A673 (cell line): ENCODE results near the gene NOMO2. TPM values are rescaled to one million over a fixed set of nuclear protein-coding genes. Genes with fewer than 3 reads are reported as not detected.
"Not testable (repeated sequence)": the region's sequence is repeated elsewhere in the genome, so short reads cannot be mapped to it uniquely, and the experiment has no call there.

Source experiments
- BruUV-seq: library from RNA; stranded (reverse); fragments of 400-500 nt; replicated peaks from 2 replicates; lab custom pipeline; 2021; lab: Mats Ljungman, UMichigan
- CTCF ChIA-PET: fragments of 300-600 bp; sonication (Branson Sonifier 250); formaldehyde crosslinking; loops from one replicate; lab custom pipeline; 2022; ENCODE audit warnings: antibody characterized with exemption; lab: Charles Lee
- POLR2A ChIA-PET: fragments of 300-600 bp; sonication (Branson Sonifier 250); formaldehyde crosslinking; loops from one replicate; lab custom pipeline; 2022; ENCODE audit warnings: antibody characterized with exemption; ENCODE audit not compliant: low non-redundant PET; lab: Charles Lee
- DNase-seq: peaks from one replicate; pipeline ENCODE4 v3.0.0-alpha.2; 2015; ENCODE audit warnings: low spot score
- H3K27ac ChIP-seq: fragments of 200-600 bp; sonication (generic); 2 replicates; pipeline ENCODE4 v1.5.1; 2016; ENCODE audit warnings: mixed run types, low read depth, mild to moderate bottlenecking, mixed read lengths, antibody characterized with exemption, low read length; ENCODE audit not compliant: poor library complexity, severe bottlenecking
- H3K27me3 ChIP-seq: fragments of 200-600 bp; sonication (generic); replicated peaks from 2 replicates; pipeline ENCODE4 v1.6.1; 2017; ENCODE audit warnings: mixed run types, low read depth, mild to moderate bottlenecking, mixed read lengths, antibody characterized with exemption, low read length; ENCODE audit not compliant: insufficient read depth, poor library complexity
- H3K36me3 ChIP-seq: fragments of 200-600 bp; sonication (generic); 2 replicates; pipeline ENCODE4 v1.6.1; 2016; ENCODE audit warnings: mixed run types, mild to moderate bottlenecking, mixed read lengths, antibody characterized with exemption, low read length; ENCODE audit not compliant: insufficient read depth, poor library complexity, severe bottlenecking
- H3K4me1 ChIP-seq: fragments of 200-600 bp; sonication (generic); 2 replicates; pipeline ENCODE4 v1.6.1; 2017; ENCODE audit warnings: mixed run types, mild to moderate bottlenecking, mixed read lengths, antibody characterized with exemption, low read length; ENCODE audit not compliant: insufficient read depth, poor library complexity, severe bottlenecking
- H3K4me3 ChIP-seq: fragments of 200-600 bp; sonication (generic); 2 replicates; pipeline ENCODE4 v1.5.1; 2016; ENCODE audit warnings: low read depth, mixed run types, mild to moderate bottlenecking, mixed read lengths, low read length; ENCODE audit not compliant: poor library complexity, severe bottlenecking
- H3K9me3 ChIP-seq: fragments of 200-600 bp; sonication (generic); 2 replicates; pipeline ENCODE4 v1.6.1; 2016; ENCODE audit warnings: mixed run types, low read depth, mild to moderate bottlenecking, mixed read lengths, antibody characterized with exemption, low read length; ENCODE audit not compliant: poor library complexity, severe bottlenecking
- intact Hi-C: fragments of 100-400 bp; cut with micrococcal nuclease; formaldehyde crosslinking; loops from one replicate; pipeline ENCODE4 v1.10.0; 2022; ENCODE audit not compliant: unreplicated experiment
- total RNA-seq: library from RNA; stranded (reverse); gene quantifications from 2 replicates; pipeline ENCODE4 v1.2.3, GENCODE V29; 2021

Gene NOMO2
- total RNA-seq, 1 experiment from 2014 or later = 115 TPM

DNA sequence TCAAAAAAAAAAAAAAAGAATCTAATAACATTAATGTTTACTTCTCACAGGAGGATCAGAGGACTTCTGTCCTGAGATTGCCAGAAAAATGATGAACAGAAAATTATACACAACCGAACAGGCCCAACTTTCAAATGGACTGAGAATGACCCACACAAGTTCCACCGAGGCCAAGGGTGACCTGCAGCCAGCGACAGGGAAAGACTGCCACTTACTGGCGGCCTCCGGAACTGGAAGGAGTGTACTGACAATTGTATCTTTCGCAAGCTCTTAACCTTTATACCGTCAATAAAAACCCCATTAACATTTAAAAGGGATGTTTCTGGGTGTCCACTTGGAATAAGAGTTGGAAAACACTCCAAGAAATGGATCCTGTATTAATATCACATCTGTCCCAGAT lies 146.1 kb downstream of the NOMO2 start:
- H3K4me1 ChIP-seq, H3K9me3 ChIP-seq, H3K27ac ChIP-seq, H3K36me3 ChIP-seq, H3K4me3 ChIP-seq, DNase-seq, CTCF ChIA-PET, intact Hi-C loops, H3K27me3 ChIP-seq, POLR2A ChIA-PET, BruUV-seq: not testable (repeated sequence)

DNA sequence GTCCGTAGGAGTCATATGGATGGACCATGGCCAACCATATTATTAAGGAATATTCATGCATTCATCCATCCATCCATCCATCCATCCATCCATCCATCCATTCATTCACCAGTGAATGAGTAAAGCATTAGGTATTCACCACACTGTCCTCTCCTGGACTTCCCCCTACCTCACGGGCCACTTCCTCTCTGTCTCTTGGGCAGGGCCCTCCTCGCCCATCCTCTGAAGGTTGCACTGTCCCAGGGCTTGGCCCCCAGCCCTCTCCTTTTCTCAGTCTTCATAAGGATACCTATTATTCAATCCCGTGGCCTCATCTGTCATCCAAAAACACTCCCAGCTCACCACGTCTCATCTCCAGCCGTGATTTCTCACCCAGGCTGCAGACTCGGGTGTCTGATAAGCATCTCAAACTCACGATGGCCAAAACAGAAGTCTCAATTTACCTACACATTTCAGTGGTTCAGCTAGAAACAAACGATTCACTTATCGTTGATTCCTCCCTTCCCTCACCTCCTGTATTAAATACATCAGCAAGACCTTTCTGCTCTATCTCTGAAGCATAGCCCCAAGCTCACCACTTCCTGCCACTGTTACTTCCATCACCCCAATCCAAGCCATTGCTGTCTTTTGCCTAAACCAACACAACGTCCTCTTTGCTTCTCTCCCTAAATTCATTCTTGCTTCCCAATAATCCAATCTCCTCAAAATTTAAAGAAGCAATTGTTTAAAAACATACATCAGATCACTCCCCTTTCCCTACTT lies 152.2 kb downstream of the NOMO2 start:
- H3K4me1 ChIP-seq, H3K4me3 ChIP-seq, H3K36me3 ChIP-seq, H3K27ac ChIP-seq, CTCF ChIA-PET, DNase-seq, intact Hi-C loops, POLR2A ChIA-PET, H3K9me3 ChIP-seq, BruUV-seq, H3K27me3 ChIP-seq: not testable (repeated sequence)

DNA sequence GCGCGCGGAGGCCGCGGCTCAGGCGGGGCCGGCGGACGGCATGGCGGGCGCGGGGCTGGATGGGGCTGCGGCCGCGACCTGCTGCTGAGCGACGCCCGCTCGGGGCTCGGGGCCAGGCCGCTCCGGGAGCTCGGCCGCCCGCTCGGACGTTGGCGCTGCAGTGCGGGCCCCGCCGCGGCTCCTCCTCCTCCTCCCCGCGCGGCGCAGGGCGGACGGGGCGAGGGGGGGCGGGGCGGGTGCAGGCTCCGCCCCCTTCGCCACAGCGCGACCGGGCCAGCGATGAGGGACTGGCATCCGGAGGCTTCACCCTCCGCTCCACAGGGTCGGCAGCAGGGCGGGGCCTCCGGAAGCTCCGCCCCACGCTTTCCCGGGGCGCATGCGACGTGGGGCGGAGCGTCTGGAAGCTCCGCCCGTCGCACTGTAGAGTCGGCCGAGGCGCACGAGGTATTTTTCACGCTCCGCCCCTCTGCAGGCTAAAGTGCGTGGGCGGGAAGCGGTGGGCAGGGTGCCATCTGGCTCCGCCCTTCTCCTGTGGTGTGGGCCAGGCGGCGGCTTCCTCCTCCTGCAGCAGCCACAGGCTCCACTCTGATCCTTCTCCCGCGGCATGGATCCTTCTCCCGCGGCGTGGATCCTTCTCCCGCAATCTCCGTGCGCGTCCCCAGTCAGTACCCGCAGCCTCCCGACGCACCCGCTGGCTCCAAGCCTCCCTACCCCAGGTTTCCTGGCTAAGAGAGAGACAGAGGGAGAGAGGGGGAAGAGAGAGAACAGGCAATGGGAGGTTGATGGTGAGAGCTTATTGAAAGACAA lies 159.8 kb downstream of the NOMO2 start:
- DNase-seq, H3K4me1 ChIP-seq, H3K9me3 ChIP-seq, BruUV-seq, POLR2A ChIA-PET, H3K4me3 ChIP-seq, CTCF ChIA-PET, H3K36me3 ChIP-seq, H3K27ac ChIP-seq, intact Hi-C loops, H3K27me3 ChIP-seq: not testable (repeated sequence)

DNA sequence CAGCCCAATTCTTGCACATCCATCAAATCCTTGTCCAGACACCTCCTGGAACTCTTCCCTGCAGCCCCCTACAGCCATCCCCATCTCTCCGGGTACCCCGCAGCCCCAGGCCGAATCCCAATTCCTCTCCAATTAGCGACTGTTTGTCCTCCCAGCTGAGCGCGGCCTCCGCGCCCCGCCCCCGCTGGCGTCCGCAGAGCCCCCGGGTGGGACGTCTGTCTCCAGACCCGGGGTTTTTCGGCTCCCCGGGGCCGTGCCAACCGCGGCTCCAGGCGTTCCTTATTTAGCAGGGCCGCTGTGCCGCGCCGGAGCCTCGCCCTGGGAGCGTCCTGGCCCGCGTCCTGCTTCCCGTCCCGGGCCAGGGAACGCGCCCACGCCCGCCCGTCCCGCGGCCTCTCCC lies 160.7 kb downstream of the NOMO2 start:
- H3K27ac ChIP-seq, H3K9me3 ChIP-seq, H3K27me3 ChIP-seq, BruUV-seq, CTCF ChIA-PET, H3K36me3 ChIP-seq, intact Hi-C loops, H3K4me1 ChIP-seq, DNase-seq, POLR2A ChIA-PET: not testable (repeated sequence)
- peak overlapping the region; percentile 29 for H3K4me3 ChIP-seq

DNA sequence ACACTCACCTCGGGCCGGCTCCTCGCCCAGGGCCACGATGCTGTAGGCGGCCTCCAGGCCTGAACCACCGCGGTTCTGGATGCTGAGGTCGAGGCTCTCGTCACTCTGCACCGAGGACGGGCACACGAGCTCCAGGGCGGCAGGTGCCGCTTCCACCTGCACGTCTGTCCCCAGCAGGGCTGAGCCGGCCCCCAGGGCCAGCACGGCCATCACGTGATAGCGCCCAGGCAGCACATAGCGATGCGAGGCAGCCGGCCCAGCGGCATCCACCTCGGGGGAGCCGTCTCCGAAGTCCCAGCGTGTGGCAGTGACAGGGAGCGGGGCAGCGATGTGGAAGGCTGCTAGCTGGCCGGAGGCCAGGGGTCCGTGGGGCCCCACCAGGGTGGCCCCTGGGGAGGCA lies 167.5 kb downstream of the NOMO2 start:
- POLR2A ChIA-PET, H3K9me3 ChIP-seq, H3K4me1 ChIP-seq, DNase-seq, intact Hi-C loops, CTCF ChIA-PET, H3K27ac ChIP-seq, BruUV-seq, H3K27me3 ChIP-seq, H3K36me3 ChIP-seq, H3K4me3 ChIP-seq: not testable (repeated sequence)

DNA sequence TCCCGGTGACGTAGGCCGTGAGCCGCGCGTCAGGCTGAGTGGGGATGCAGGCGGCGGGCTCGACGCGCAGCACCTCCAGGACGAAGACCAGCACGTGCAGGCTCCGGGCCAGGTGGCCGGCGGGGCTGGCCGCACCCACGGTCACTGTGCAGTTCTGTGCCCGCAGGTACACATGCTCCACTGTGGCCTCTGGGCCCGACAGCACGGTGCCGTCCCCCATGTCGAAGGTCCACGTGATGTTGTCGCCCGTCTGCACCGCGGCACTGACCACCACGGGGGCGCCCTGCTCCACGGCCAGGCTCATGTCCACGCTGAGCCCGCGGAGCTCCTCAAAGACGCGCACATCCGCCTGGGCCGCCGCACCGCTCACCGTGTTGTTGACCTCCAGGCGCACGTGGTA lies 174.1 kb downstream of the NOMO2 start:
- H3K4me3 ChIP-seq, POLR2A ChIA-PET, CTCF ChIA-PET, H3K9me3 ChIP-seq, intact Hi-C loops, DNase-seq, H3K4me1 ChIP-seq, H3K27me3 ChIP-seq, H3K36me3 ChIP-seq, H3K27ac ChIP-seq: not testable (repeated sequence)
- TSS peak; percentile 20 for BruUV-seq

DNA sequence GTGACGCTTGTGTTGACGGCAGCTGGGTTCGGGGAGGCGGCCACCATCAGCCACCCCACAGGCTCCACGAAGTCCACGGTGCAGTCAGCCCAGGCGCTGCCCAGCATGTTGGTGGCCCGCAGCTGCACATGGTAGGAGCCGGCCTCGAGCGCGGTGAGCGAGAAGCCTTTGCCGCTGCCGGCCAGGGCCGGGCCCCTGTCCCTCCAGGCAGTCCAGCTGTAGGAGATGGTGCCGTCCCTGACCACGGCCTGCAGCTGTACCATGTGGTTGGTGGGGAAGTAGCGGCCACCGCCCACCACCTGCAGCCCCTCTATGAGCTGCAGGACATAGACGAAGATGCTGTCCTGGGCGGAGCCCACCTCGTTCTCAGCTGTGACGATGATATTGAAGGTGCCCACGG lies 175.4 kb downstream of the NOMO2 start:
- H3K4me3 ChIP-seq, H3K27me3 ChIP-seq, intact Hi-C loops, H3K36me3 ChIP-seq, POLR2A ChIA-PET, CTCF ChIA-PET, H3K27ac ChIP-seq, BruUV-seq, DNase-seq, H3K9me3 ChIP-seq, H3K4me1 ChIP-seq: not testable (repeated sequence)
